Fibroblast of lung (primary cell): ENCODE results near the gene GABARAPL2. TPM values are rescaled to one million over a fixed set of nuclear protein-coding genes. Genes with fewer than 3 reads are reported as not detected.
"Not testable (repeated sequence)": the region's sequence is repeated elsewhere in the genome, so short reads cannot be mapped to it uniquely, and the experiment has no call there.

ENCODE experiments used
- DNase-seq, 2 donors: peaks; one replicate each; pipeline versions ENCODE4 v3.0.0 to v3.0.0-alpha.2; 2010; ENCODE audit warnings: low read depth in 2 of 2
- H2AFZ ChIP-seq: 2 replicates; pipeline ENCODE4 v1.5.1; 2012; ENCODE audit warnings: low read length, control low read depth, inconsistent platforms
- H3K27ac ChIP-seq: 2 replicates; pipeline ENCODE4 v1.5.1; 2011; ENCODE audit warnings: low read length, control low read depth; ENCODE audit not compliant: insufficient read depth
- H3K27me3 ChIP-seq: 2 replicates; pipeline ENCODE4 v1.5.1; 2011; ENCODE audit warnings: mild to moderate bottlenecking, low read length; ENCODE audit not compliant: control insufficient read depth, insufficient read depth
- H3K36me3 ChIP-seq: 2 replicates; pipeline ENCODE4 v1.5.1; 2011; ENCODE audit warnings: low read length; ENCODE audit not compliant: control insufficient read depth, insufficient read depth
- H3K4me1 ChIP-seq: 2 replicates; pipeline ENCODE4 v1.5.1; 2011; ENCODE audit warnings: low read length; ENCODE audit not compliant: control insufficient read depth, insufficient read depth; ENCODE audit errors: extremely low read depth
- H3K4me2 ChIP-seq: 2 replicates; pipeline ENCODE4 v1.5.1; 2011; ENCODE audit warnings: low read length, control low read depth; ENCODE audit not compliant: insufficient read depth; ENCODE audit errors: extremely low read depth
- H3K4me3 ChIP-seq, 4 experiments: fragments of 200-600 bp in 1 of 4; sonication (generic) in 1 of 4; replicated peaks in 1 of 4; 2 replicates each; pipeline ENCODE4 v1.5.1; 2011 to 2016; ENCODE audit warnings: low read length in 4 of 4, low read depth in 3 of 4, mild to moderate bottlenecking in 3 of 4, control low read depth in 2 of 4, inconsistent platforms in 1 of 4, mixed read lengths in 1 of 4; ENCODE audit not compliant: insufficient read depth in 1 of 4; ENCODE audit errors: control extremely low read depth in 1 of 4
- H3K79me2 ChIP-seq: 2 replicates; pipeline ENCODE4 v1.5.1; 2012; ENCODE audit warnings: mild to moderate bottlenecking, low read length, inconsistent platforms; ENCODE audit not compliant: control insufficient read depth, insufficient read depth
- H3K9ac ChIP-seq: 2 replicates; pipeline ENCODE4 v1.5.1; 2011; ENCODE audit warnings: mild to moderate bottlenecking, low read length, control low read depth; ENCODE audit not compliant: insufficient read depth
- H3K9me3 ChIP-seq: 2 replicates; pipeline ENCODE4 v1.5.1; 2012; ENCODE audit warnings: low read depth, low read length; ENCODE audit not compliant: control insufficient read depth, insufficient read depth
- H4K20me1 ChIP-seq: 2 replicates; pipeline ENCODE4 v1.5.1; 2011; ENCODE audit warnings: low read length; ENCODE audit not compliant: control insufficient read depth, insufficient read depth; ENCODE audit errors: extremely low read depth
- CTCF ChIP-seq, 2 donors: IDR thresholded peaks in 1 of 2; conservative IDR thresholded peaks in 1 of 2; 1 replicate in 1 of 2; 2 replicates in 1 of 2; pipeline ENCODE4 v1.5.1; 2011 to 2012; ENCODE audit warnings: low read length in 2 of 2, control low read depth in 1 of 2, inconsistent platforms in 1 of 2, low read depth in 1 of 2, mild to moderate bottlenecking in 1 of 2
- EZH2 ChIP-seq: IDR thresholded peaks from 2 replicates; pipeline ENCODE4 v1.5.1; 2012; ENCODE audit warnings: low read length, control low read depth, mild to moderate bottlenecking; ENCODE audit errors: missing control alignments
- polyA plus RNA-seq, 2 donors: library from polyadenylated mRNA; depleted of rRNA in 1 of 2; stranded (reverse) in 1 of 2; unstranded in 1 of 2; fragments of >200 nt; gene quantifications; 2 replicates each; pipeline ENCODE4 v1.2.1, GENCODE V29; 2011 to 2012; ENCODE audit warnings: missing spikeins in 1 of 2
- total RNA-seq: library from RNA; depleted of rRNA; stranded (reverse); fragments of >200 nt; gene quantifications from 2 replicates; pipeline ENCODE4 v1.2.1, GENCODE V29; 2014

Gene GABARAPL2
- total and polyA plus RNA-seq, 2 donors (not counting 1 experiment from before 2014, with no cell fraction given) = 37.3 to 159 TPM

GRCh38 chr16:75590920-75591843, 25.0 kb downstream of the GABARAPL2 start:
- Histone ChIP-seq H2AFZ (no peak overlapping the region), H3K9ac (no peak overlapping the region), H3K79me2 (no peaks in the 10 kb centered on the region), H3K27me3 (no peaks in the 10 kb centered on the region), H4K20me1 (no peaks in the 10 kb centered on the region), H3K4me3 (peak overlapping the region in 1 of 4 experiments; percentile 25), H3K36me3 (no peaks in the 10 kb centered on the region), H3K27ac (peak overlapping the region; percentile 26), H3K4me2 (no peak overlapping the region), H3K9me3 (no peaks in the 10 kb centered on the region), H3K4me1 (peaks cover 5% of the 10 kb centered on the region)
- TF ChIP-seq EZH2 (no peak), CTCF (conservative IDR thresholded peaks at IDR 0.05 in 1 of 2, IDR thresholded peaks at IDR 0.05 in 1 of 2; ENCODE audit: low read depth in 1 of 2, low read length in 2 of 2) (peak in 1 of 2 donors; percentile 27)
- peak; percentile 67 to 95 for DNase-seq

GRCh38 chr16:75591927-75592326, 25.7 kb downstream of the GABARAPL2 start:
- H3K36me3 ChIP-seq, H3K9ac ChIP-seq, H3K27me3 ChIP-seq, H3K9me3 ChIP-seq, H3K4me3 ChIP-seq, H2AFZ ChIP-seq, H4K20me1 ChIP-seq, H3K4me1 ChIP-seq, H3K27ac ChIP-seq, H3K4me2 ChIP-seq, H3K79me2 ChIP-seq: not testable (repeated sequence)
- DNase-seq = peak in 1 of 2 donors; percentile 67

GRCh38 chr16:75593308-75593707, 27.1 kb downstream of the GABARAPL2 start:
- Histone ChIP-seq H3K4me1 (peaks cover 5% of the 10 kb centered on the region), H4K20me1 (no peaks in the 10 kb centered on the region), H3K79me2 (no peaks in the 10 kb centered on the region), H3K4me3 (no peak overlapping the region), H3K27ac (no peak overlapping the region), H2AFZ (no peak overlapping the region), H3K9ac (no peak overlapping the region), H3K36me3 (no peaks in the 10 kb centered on the region), H3K9me3 (no peaks in the 10 kb centered on the region), H3K4me2 (no peak overlapping the region), H3K27me3 (no peaks in the 10 kb centered on the region)
- no peak for TF ChIP-seq CTCF (conservative IDR thresholded peaks at IDR 0.05 in 1 of 2, IDR thresholded peaks at IDR 0.05 in 1 of 2; ENCODE audit: low read depth in 1 of 2, low read length in 2 of 2)
- no peak for DNase-seq
